WERI-Rb-1 (cell line): ENCODE results near the gene SDCCAG8.

ENCODE experiments used
- DNase-seq: peaks from one replicate; pipeline ENCODE4 v3.0.0-alpha.2; 2020
- H3K27ac ChIP-seq: fragments of 250-450 bp; sonication (Bioruptor Pico); 2 replicates; pipeline ENCODE4 v1.5.1; 2020; ENCODE audit warnings: mild to moderate bottlenecking, moderate library complexity
- H3K27me3 ChIP-seq: fragments of 250-450 bp; sonication (Bioruptor Pico); 2 replicates; pipeline ENCODE4 v1.5.1; 2021; ENCODE audit warnings: mild to moderate bottlenecking, low read depth, moderate library complexity; ENCODE audit not compliant: insufficient read depth, severe bottlenecking
- H3K36me3 ChIP-seq: fragments of 250-450 bp; sonication (Bioruptor Pico); 2 replicates; pipeline ENCODE4 v1.5.1; 2020; ENCODE audit warnings: mild to moderate bottlenecking, moderate library complexity
- H3K4me3 ChIP-seq: 2 replicates; pipeline ENCODE4 v1.5.1; 2011; ENCODE audit warnings: low read depth, mild to moderate bottlenecking, control low read depth, low read length
- H3K9me3 ChIP-seq: fragments of 250-450 bp; sonication (Bioruptor Pico); 2 replicates; pipeline ENCODE4 v1.5.1; 2021; ENCODE audit warnings: mild to moderate bottlenecking, moderate library complexity; ENCODE audit not compliant: severe bottlenecking
- TF ChIP-seq, protein P1 (sequence below): IDR thresholded peaks from 2 replicates; pipeline ENCODE4 v1.5.1; 2011; ENCODE audit warnings: low read depth, mild to moderate bottlenecking, control low read depth, inconsistent platforms, low read length

SDCCAG8 gene

DNA sequence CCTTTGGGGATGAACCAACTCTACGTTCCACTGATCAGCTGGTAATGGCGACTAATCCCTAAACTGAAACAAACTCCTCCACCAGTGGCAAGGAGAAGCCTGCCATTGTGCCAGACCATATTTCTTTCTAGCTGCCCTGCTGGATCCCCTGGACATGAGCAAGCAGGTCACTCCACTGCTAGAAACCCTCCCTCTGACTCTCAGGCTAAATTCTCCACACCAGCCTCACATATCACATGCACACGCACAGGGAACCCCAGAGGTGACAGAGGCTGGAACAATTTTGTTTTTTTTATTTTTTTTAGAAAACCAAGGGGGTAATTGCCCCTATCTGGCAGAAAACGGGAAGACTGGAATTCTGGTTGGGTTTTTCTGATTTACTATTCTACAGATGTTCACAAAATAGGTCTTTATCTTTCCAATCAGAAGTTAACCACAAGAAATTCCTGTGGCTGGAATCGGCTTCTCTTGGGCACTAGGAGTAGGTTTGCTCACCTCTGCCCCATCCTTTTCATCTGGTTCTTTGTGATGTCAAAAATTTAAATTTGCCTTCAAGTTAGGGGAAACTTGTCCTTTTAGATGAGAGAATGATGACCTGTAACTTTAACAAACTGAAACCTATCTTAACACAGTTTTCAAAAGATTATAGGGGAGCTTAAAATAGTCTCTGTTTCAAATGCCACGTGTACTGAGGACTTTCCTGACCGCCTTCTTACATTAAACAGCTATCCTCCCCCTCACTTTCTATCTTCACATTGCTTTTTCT, 258.1 kb downstream of the SDCCAG8 start:
- no peak overlapping the region for H3K4me3 ChIP-seq
- no peak for DNase-seq
- TF ChIP-seq, protein P1, sequence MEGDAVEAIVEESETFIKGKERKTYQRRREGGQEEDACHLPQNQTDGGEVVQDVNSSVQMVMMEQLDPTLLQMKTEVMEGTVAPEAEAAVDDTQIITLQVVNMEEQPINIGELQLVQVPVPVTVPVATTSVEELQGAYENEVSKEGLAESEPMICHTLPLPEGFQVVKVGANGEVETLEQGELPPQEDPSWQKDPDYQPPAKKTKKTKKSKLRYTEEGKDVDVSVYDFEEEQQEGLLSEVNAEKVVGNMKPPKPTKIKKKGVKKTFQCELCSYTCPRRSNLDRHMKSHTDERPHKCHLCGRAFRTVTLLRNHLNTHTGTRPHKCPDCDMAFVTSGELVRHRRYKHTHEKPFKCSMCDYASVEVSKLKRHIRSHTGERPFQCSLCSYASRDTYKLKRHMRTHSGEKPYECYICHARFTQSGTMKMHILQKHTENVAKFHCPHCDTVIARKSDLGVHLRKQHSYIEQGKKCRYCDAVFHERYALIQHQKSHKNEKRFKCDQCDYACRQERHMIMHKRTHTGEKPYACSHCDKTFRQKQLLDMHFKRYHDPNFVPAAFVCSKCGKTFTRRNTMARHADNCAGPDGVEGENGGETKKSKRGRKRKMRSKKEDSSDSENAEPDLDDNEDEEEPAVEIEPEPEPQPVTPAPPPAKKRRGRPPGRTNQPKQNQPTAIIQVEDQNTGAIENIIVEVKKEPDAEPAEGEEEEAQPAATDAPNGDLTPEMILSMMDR: no peak

DNA sequence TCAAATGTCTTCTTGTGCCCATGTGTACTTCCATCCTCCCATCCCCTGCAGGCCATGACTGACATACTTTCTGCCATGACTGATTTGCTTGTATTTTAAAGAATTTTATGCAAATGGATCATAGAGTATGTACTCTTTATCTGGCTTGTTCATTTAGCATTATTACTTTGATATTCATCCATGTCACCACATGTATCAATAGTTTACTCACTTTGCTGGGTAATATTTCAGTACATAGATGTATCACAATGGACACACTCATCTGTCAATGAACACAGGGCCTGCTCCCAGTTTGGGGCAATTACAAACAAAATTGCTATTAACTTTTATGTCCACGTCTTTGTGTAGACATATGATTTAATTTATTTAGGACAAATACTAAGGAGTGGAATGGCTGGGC, 259.1 kb downstream of the SDCCAG8 start:
- H3K27ac ChIP-seq: no peak overlapping the region
- H3K9me3 ChIP-seq: peaks cover 5% of the 10 kb centered on the region
- no peaks in the 10 kb centered on the region for H3K27me3 ChIP-seq
- H3K4me3 ChIP-seq: no peak overlapping the region
- no peak for DNase-seq
- TF ChIP-seq, protein P1: no peak
- peaks cover 20% of the 10 kb centered on the region for H3K36me3 ChIP-seq

More for the DNA sequence above, 258.1 kb downstream of the SDCCAG8 start:
- peaks cover 26% of the 10 kb centered on the region for H3K36me3 ChIP-seq
- no peaks in the 10 kb centered on the region for H3K27me3 ChIP-seq
- peaks cover 5% of the 10 kb centered on the region for H3K9me3 ChIP-seq
- no peak overlapping the region for H3K27ac ChIP-seq

DNA sequence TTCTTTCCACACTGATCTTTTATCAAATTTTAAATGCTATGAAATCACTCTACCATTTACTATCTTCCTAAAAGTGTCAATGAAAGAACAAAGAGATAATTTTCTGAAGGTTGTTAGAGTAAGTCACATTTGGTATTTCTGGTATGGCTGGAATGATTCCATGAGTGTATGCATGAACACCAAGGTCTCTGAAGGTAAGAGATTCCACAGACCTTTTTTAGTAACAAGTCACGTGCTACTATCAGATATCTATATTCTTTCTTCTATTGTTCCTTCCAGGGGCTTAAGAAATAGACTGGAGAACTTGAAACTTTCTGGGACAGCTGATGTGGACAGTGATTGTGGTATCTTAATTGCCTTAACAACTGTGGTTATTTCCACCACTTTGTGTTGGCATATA, 265.0 kb downstream of the SDCCAG8 start:
- TF ChIP-seq, protein P1: no peak
- Histone ChIP-seq H3K9me3 (peaks cover 5% of the 10 kb centered on the region), H3K4me3 (no peak overlapping the region), H3K27ac (no peak overlapping the region), H3K36me3 (no peaks in the 10 kb centered on the region; the same call in 1 of the 2 replicates), H3K27me3 (no peaks in the 10 kb centered on the region)
- no peak for DNase-seq

DNA sequence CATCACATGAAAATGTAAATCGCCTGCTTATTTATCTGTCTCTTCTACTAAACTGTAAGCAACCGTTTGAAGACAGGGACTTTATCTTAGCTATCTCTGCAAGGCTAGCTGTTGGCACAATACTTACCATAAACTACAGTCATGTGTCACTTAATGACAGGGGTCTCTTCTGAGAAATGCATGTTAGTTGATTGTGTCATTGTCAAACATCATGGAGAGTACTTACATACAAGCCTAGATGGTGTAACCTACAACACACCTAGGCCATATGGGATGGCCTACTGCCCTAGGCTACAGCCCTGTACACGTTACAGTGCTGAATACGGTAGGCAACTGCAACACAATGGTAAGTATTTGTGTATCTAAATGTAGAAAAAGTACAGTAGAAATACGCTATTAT, 267.9 kb downstream of the SDCCAG8 start:
- Histone ChIP-seq H3K4me3 (no peak overlapping the region), H3K27me3 (no peaks in the 10 kb centered on the region), H3K9me3 (no peaks in the 10 kb centered on the region), H3K27ac (no peak overlapping the region), H3K36me3 (no peaks in the 10 kb centered on the region)
- TF ChIP-seq, protein P1: no peak
- DNase-seq: no peak

DNA sequence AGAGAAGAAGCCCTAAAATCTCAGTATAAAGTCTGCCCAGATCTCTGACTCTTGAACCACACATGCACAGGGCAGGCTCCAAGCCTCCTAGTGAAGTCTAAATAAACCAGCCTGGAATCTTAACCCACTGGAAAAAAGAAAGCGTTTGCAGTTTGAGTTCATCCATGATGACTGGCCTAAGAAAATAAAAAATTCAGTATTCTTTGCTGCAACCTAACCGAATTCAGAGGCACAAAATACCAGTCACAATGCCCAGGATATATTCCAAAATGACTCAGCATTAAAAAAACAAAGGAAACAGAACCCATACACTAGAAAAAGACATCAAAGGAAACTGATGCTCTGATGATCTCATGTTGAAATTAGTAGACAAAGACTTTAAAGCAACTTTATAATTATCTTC, 269.2 kb downstream of the SDCCAG8 start:
- no peaks in the 10 kb centered on the region for H3K9me3 ChIP-seq
- no peak overlapping the region for H3K4me3 ChIP-seq
- DNase-seq: no peak
- TF ChIP-seq, protein P1: no peak
- H3K27me3 ChIP-seq: no peaks in the 10 kb centered on the region
- H3K36me3 ChIP-seq: no peaks in the 10 kb centered on the region
- no peak overlapping the region for H3K27ac ChIP-seq

DNA sequence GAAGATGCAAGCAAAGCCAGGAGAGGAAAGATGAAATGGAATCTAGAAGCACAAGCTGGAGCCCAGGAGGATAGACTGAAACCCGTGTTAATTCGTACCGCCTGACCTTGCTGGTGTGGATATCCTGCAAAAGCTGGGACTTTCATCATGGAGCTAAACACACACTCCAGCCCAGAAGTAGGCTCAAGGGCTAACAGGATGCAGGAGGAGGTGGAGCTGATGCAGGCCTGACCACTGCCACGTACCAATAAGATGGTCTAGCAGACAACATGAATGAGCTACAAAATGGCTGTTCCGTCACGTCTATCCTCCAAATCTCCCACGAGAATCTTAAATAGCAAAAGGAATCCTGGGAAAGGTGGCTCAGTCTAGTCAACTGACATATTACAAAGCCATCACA, 270.3 kb downstream of the SDCCAG8 start:
- Histone ChIP-seq H3K4me3 (no peak overlapping the region), H3K9me3 (no peaks in the 10 kb centered on the region), H3K27ac (no peak overlapping the region), H3K27me3 (no peaks in the 10 kb centered on the region), H3K36me3 (no peaks in the 10 kb centered on the region)
- TF ChIP-seq, protein P1: no peak
- no peak for DNase-seq
